GM21423 (cell line): ENCODE measurements around the gene PIP4K2A.
A peak's percentile ranks its signal among the peaks of the same experiment; 100 is the strongest.

Experiments used
- ATAC-seq: cut with Tn5 transposase; IDR thresholded peaks from one replicate; pipeline ENCODE4 v1.9.1; 2021; ENCODE audit warnings: mild to moderate bottlenecking, moderate library complexity; ENCODE audit not compliant: unreplicated experiment

PIP4K2A gene

GRCh38 chr10:22643116-22643515 lies 71.3 kb downstream of the PIP4K2A start:
- no peak for ATAC-seq

- no peak for ATAC-seq
Measured at GRCh38 chr10:22641743-22642142, 72.6 kb downstream of the PIP4K2A start.

DNA sequence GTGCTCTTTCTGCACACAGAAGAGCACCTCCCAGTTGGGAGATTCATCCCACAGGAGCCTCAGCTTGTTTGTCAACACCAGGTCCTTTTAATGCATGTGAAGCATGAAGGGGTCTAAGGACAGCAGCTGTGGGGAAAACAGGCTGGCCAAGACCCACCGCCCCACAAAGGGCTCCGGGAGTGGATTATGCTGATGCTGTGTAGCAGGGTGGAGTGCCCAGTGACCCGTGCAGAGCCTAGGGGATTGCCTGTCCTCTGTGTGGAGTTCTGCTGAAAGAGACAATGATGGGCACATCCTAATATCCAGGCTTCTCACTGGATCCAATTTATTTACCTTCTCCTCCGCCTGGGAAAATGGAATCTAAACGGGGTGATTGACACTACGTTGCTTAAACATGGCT lies 74.0 kb downstream of the PIP4K2A start:
- ATAC-seq: no peak

DNA sequence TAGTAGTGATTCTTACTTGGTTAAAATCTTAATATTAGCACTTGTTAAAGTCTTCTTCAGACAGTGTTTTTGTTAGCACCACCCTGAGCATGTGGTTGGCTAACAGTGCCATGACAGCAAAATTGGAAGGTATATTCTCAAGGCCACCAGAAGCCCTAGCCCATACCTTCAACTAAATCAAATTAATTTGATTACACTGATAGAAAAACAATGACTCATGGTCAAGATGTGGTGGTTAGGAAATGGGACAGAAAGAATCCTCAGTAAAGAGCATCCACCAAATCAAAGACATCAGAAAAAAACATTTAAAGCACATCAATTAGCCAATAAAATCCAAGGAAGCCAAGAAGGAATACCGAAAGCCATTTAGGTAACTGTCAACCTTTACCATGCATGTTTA lies 75.5 kb downstream of the PIP4K2A start:
- no peak for ATAC-seq

DNA sequence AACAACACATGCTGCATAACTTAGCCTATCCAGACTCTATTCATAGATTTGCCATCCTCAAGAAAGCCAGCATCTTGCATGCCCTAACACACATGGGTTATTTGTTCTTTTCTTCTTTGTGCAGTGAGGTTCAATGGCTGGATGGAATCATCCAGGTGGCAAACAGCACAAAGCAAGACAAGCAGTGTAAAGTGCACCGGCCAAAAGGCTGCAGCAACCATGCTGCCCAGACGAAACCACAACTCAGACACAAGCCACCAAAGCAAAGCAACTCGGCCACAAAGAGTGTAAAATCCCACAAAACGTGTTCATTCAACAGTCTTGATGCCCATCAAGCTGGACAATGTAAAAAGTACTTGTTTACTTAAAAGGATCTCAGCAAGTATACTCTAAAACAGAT lies 76.9 kb downstream of the PIP4K2A start:
- no peak for ATAC-seq

DNA sequence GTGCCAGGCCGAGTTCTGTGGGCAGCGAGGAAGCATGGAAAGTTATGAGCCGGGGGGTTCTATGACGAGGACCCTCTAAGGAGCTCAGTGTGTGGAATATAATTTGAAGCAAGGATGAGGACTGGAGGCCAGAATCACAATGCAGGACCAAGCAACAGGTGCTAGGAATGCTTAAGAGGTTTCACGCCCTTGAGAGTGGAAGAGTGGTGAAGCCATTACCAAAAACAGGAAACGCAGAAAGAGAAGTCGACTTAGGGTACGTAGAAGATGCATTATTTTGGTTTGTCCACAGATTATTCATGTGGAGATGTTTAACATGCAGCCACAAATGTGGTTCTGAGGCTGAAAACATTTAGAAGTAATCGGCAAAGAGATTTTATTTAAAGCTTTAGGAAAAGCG lies 78.7 kb downstream of the PIP4K2A start:
- ATAC-seq: no peak

DNA sequence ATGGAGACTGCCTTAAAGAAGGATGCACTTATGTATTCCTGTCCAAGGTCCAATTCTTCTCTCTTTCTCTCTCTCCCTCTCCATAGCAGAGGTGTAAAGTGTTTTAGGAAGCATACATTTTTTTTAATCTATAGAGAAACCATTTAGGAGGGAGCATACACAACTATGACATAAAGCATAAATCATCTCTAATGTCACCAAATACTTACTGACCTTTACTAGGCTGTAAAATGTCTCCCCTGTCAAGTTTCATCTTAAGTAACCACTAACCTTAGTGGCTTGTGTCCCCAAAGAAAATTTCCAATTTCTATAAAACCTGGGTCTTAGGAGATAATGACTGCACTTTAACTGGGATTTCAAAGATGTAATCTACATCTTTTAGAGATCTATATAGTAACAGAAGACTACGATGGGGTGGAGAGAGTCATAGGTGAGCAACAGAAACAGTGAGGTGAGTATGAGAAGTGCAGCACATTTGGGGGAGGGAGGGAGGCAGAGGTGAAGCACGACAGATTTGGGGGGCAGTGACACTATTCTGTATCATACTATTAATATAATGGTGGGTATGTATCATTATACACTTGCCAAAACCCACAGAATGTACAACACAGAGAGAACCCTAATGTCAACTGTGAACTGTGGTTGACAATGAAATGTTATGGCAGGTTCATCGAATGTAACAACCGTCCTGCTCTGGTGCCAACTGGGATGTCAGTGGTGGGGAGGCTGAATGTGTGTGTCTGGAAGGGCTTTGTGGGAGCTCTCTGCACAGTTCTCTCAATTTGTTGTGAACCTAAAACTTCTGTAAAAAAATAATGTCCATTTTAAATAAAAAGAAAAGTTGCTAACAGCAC lies 79.5 kb downstream of the PIP4K2A start:
- ATAC-seq: no peak

DNA sequence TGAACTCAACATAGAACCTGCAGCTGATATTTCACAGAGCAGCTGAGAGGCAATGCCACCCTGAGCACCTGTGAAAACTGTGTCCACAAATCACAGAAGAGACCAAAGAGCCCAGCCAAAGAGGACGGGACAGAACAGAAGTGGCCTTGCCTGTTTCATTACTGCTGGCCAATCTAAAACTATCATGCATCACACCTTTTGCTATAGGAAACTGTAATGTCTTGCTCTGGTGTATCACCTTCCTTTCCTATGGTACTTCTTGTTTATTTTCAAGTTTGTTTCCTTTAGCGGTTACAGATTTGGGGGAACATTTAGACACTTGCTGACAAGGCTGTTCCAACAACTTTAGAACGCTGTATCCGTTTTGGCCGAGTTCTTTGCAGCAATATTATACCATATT lies 80.3 kb downstream of the PIP4K2A start:
- no peak for ATAC-seq

GRCh38 chr10:22633528-22633927 lies 80.8 kb downstream of the PIP4K2A start:
- ATAC-seq: no peak

DNA sequence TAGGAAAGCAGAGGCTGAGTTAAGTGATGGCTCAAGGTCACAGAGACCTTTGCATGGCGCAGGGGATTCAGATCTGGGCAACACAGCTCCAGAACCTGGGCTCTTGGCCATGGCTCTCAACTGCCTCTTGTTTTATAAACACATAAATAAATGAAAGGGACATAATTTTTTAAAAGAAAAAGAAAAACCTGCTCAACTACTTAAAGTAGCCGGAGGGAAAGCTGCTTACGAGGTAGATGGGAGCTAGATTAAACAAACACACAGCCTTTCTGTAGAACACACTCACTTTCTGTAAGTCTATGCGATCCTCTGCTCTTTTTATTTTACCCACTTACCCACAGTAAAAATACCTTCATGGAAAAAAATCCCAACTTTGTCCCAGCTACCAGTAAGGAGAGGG lies 81.3 kb downstream of the PIP4K2A start:
- no peak for ATAC-seq

DNA sequence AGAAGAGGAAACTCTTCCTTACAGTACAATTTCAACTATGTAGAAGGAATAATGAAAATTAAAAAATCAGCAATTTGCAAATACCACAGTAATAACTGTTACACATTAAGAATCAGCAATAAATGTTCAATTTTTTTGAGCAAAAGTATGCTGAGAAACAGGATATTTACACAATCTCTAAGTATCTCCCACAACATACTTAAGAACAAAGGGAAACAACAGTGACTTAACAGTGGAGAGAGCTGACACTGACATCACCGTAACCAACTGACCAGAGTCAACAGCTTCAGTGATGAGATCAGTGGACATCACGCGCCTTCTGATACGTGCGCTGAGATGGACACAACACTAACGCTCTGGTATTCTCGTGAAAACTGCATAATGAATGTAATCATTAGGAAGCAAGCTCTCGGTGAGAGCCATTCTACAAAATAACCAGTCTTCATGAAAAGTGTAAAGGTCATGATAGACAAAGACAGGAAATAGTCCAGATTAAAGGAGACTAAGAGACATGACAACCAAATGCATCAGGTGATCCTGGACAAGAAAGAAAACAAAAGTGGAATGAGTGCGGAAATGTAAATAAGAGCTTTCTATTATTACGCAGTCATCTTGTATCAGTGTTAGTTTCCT lies 82.6 kb downstream of the PIP4K2A start:
- ATAC-seq: no peak

- ATAC-seq: no peak
Measured at GRCh38 chr10:22631185-22631584, 83.2 kb downstream of the PIP4K2A start.

DNA sequence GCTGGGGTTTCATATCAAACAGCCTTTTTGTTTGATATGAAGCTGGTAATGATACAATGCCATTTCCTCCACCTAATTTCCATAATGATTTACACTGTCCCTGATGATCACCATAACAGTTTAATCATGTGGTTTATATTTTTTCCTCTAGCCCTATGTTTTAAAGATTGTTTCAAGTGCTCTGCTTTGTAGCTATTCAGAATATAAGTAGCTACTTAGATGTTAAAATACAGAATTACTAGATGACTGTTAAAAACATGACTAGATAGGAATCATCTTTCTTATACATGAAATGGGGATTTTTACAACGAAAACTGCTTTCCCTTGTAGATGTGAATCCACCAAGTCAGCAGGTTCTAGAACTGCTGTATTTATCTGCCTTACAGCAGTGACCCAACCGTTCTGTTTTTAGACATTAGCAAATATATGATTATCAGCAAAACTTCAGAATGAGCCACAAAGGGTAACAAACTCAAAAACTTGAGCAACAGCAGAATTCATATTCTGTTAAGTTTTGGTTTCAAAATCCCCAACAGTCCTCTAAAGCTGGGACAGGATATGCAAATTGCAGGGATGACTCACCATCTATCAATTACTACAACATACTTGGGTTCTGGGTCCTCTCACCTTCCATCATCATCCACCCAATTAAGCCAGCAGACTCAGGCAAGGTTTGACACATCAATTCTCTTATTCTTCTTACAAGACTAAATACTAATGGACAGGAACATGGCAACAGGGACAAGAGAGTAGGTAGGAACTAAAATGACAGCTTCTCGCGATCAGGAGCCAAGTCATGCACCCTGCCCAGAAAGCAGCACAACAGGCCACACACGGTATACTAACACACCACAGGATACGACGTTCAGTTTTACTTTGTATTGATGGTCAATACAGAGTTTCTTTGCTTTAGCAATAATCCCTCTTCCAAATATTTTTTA lies 83.9 kb downstream of the PIP4K2A start:
- peak; percentile 84 for ATAC-seq

- ATAC-seq: peak; percentile 17
Measured at GRCh38 chr10:22629852-22630233, 84.5 kb downstream of the PIP4K2A start.

- peak; percentile 25 for ATAC-seq
Measured at GRCh38 chr10:22629126-22629525, 85.3 kb downstream of the PIP4K2A start.

DNA sequence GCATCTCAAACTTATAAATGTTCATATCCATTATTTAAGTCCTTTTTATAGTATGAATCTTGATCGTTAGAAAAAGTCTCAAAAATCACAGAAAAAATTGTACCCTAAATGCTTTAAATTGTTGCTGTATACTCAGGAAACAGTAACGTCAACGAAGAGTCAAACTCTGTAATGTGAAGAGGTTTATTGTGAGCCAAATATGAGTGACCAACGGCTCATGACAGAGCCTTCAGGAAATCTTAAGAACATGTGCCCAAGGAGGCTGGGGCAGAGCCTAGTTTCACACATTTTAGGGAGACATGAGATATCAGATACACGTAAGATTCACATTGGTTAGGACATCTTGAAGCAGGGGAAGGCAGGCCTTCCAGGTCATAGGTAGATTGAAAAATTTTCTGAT lies 86.1 kb downstream of the PIP4K2A start:
- no peak for ATAC-seq

DNA sequence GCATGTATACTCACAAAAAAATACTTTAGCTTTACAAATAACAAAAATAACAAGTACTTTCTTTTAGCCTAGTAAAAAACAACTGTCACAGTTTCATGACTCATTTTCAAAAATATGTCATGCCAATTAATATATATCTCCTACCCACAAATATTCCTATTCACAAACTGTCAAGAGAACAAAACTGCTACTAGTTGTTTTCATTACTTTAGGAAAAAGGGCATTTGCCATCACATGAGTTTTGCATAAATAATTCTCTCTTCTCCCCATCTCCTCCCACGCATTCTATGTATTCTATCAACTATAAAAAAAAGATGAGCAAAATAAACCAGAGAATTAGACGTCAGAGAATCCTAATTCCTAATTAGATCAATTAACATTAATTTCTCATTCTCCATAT lies 87.6 kb downstream of the PIP4K2A start:
- no peak for ATAC-seq

- ATAC-seq: no peak
Measured at GRCh38 chr10:22625516-22626290, 88.7 kb downstream of the PIP4K2A start.

DNA sequence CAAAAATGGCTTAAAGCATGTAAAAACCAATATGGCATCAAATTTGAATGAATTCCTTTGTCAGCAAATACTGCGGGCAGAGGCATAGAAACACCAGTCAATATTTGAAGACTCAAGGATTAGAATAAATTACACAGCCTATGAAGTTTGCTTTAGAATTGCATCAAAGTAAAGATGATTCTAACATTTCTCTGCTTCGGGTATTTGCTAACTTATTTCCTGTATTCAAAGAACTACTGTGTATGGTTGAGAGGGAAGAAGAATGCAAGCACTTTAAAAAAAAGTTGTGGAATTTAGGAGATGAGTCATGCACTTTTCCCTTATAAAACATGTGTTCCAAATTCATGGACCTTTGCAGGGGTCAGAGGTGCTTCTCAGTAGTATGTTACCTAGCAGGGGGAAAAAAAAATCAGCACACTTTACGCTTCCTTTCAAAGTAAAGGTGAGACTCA lies 90.1 kb downstream of the PIP4K2A start:
- ATAC-seq: no peak

DNA sequence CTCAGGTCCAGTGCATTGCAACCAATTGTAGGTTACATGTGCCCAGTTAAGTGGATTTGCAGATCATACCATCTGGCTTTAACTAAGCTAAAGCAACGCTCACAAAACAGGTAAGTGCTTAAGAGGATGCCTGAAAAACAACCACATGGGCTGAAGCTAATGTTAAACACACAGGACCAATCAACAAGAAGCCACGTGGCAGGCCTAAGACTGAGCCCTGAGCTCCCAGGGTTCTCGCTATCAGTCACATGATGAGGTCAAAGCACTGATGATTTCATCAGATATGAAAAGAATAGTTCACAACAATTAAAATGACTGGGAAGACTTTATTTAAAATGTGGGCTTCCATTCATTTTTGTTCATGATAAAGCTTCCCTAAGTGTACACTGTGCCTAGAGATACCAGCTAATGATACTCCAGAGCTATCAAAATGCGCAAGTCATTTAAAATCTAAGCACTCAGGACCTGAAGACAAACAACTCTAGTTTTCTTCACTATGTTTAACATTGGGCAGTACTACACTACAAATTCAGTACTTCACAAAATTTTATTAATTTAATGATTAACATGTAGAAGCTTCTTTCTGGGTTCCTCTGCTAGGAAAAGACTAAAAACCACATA lies 90.6 kb downstream of the PIP4K2A start:
- no peak for ATAC-seq
